Endothelial cell of umbilical vein (primary cell): ENCODE measurements around the gene EIF2D. TPM values are rescaled to one million over a fixed set of nuclear protein-coding genes. Genes with fewer than 3 reads are reported as not detected.
A peak's percentile ranks its signal among the peaks of the same experiment; 100 is the strongest.

Experiments used
- BruUV-seq: library from RNA; stranded (reverse); fragments of 400-500 nt; replicated peaks from 2 replicates; lab custom pipeline; 2021; lab: Mats Ljungman, UMichigan
- CTCF ChIA-PET: fragments of 300-600, 350-600 bp; sonication (Branson Sonifier 250); formaldehyde crosslinking; loops from one replicate; lab custom pipeline; 2021; ENCODE audit warnings: antibody characterized with exemption, inconsistent platforms; lab: Charles Lee
- POLR2A ChIA-PET: fragments of 300-600, 350-600 bp; sonication (Branson Sonifier 250); formaldehyde crosslinking; loops from one replicate; lab custom pipeline; 2021; ENCODE audit warnings: antibody characterized with exemption, inconsistent platforms; lab: Charles Lee
- DNase-seq: peaks from one replicate; pipeline ENCODE4 v3.0.0-alpha.2; 2011; ENCODE audit warnings: low read depth, low spot score
- FAIRE-seq: peaks from 2 replicates; lab custom pipeline; 2011; peaks lifted over from hg19 to GRCh38; lab: Jason Lieb, UNC
- H2AFZ ChIP-seq: 2 replicates; pipeline ENCODE4 v1.6.0; 2012; ENCODE audit warnings: low read depth, low read length, control low read depth, inconsistent platforms
- H3K27ac ChIP-seq: 2 replicates; pipeline ENCODE4 v1.5.1; 2011; ENCODE audit warnings: low read depth, mild to moderate bottlenecking, control low read depth, low read length, moderate library complexity; ENCODE audit not compliant: insufficient read depth
- H3K27me3 ChIP-seq, 2 experiments: 2 replicates each; pipeline versions ENCODE4 v1.6.0 to v1.6.1; 2011; ENCODE audit warnings: low read length in 2 of 2, mixed read lengths in 1 of 2; ENCODE audit not compliant: control insufficient read depth in 2 of 2, insufficient read depth in 2 of 2
- H3K36me3 ChIP-seq, 2 experiments: 2 replicates in 1 of 2; 3 replicates in 1 of 2; pipeline ENCODE4 v1.5.1; 2011; ENCODE audit warnings: low read length in 2 of 2, mild to moderate bottlenecking in 1 of 2, moderate library complexity in 1 of 2; ENCODE audit not compliant: control insufficient read depth in 2 of 2, insufficient read depth in 2 of 2; ENCODE audit errors: extremely low read depth in 1 of 2
- H3K4me1 ChIP-seq: 3 replicates; pipeline ENCODE4 v1.5.1; 2011; ENCODE audit warnings: mild to moderate bottlenecking, low read length; ENCODE audit not compliant: control insufficient read depth, insufficient read depth; ENCODE audit errors: extremely low read depth
- H3K4me2 ChIP-seq: 2 replicates; pipeline ENCODE4 v1.6.1; 2011; ENCODE audit warnings: low read length, control low read depth, mixed read lengths; ENCODE audit not compliant: insufficient read depth
- H3K4me3 ChIP-seq, 3 experiments: fragments of 200-600 bp in 1 of 3; sonication (generic), shearing (Covaris generic) in 1 of 3; replicated peaks in 1 of 3; 2 replicates each; pipeline ENCODE4 v1.5.1; 2011 to 2016; ENCODE audit warnings: control low read depth in 3 of 3, low read length in 3 of 3, mild to moderate bottlenecking in 2 of 3, inconsistent platforms in 1 of 3, low read depth in 1 of 3, moderate library complexity in 1 of 3; ENCODE audit not compliant: insufficient read depth in 1 of 3
- H3K79me2 ChIP-seq: 2 replicates; pipeline ENCODE4 v1.6.0; 2012; ENCODE audit warnings: low read length, inconsistent platforms; ENCODE audit not compliant: control insufficient read depth, insufficient read depth
- H3K9ac ChIP-seq: replicated peaks from 2 replicates; pipeline ENCODE3; 2011; ENCODE audit warnings: low read length, control low read depth; ENCODE audit not compliant: insufficient read depth; ENCODE audit errors: extremely low read depth
- H3K9me1 ChIP-seq: replicated peaks from 3 replicates; pipeline ENCODE4 v1.6.0; 2011; ENCODE audit warnings: mild to moderate bottlenecking, low read length; ENCODE audit not compliant: control insufficient read depth, insufficient read depth; ENCODE audit errors: extremely low read depth
- H3K9me3 ChIP-seq: replicated peaks from 2 replicates; pipeline ENCODE4 v1.5.1; 2012; ENCODE audit warnings: low read length, inconsistent platforms; ENCODE audit not compliant: control insufficient read depth, insufficient read depth
- H4K20me1 ChIP-seq: replicated peaks from 2 replicates; pipeline ENCODE3; 2011; ENCODE audit warnings: mild to moderate bottlenecking, low read length; ENCODE audit not compliant: control insufficient read depth, insufficient read depth; ENCODE audit errors: extremely low read depth
- CTCF ChIP-seq, 2 donors: IDR thresholded peaks; 1 replicate in 1 of 2; 2 replicates in 1 of 2; pipeline ENCODE4 v1.5.1; 2011; ENCODE audit warnings: low read length in 2 of 2, mild to moderate bottlenecking in 2 of 2, moderate library complexity in 2 of 2, control low read depth in 1 of 2, inconsistent platforms in 1 of 2, low read depth in 1 of 2; ENCODE audit not compliant: insufficient read depth in 1 of 2; ENCODE audit errors: extremely low read depth in 1 of 2
- EZH2 ChIP-seq: IDR thresholded peaks from 2 replicates; pipeline ENCODE4 v1.6.1; 2012; ENCODE audit warnings: borderline replicate concordance, low read depth, mild to moderate bottlenecking, moderate library complexity, low read length, inconsistent platforms; ENCODE audit not compliant: severe bottlenecking
- FOS ChIP-seq: IDR thresholded peaks from 2 replicates; pipeline ENCODE4 v1.6.1; 2011; ENCODE audit warnings: mild to moderate bottlenecking, low read length, moderate library complexity, borderline replicate concordance; ENCODE audit not compliant: insufficient read depth
- GATA2 ChIP-seq: IDR thresholded peaks from 2 replicates; pipeline ENCODE4 v1.7.0; 2011; ENCODE audit warnings: low read depth, mild to moderate bottlenecking, moderate library complexity, mixed read lengths, low read length; ENCODE audit not compliant: insufficient read length, insufficient read depth
- JUN ChIP-seq: IDR thresholded peaks from 2 replicates; pipeline ENCODE4 v1.6.1; 2011; ENCODE audit warnings: borderline replicate concordance, low read depth; ENCODE audit not compliant: insufficient read length, insufficient read depth
- MAX ChIP-seq: IDR thresholded peaks from 2 replicates; pipeline ENCODE4 v1.6.1; 2011; ENCODE audit not compliant: insufficient read depth, insufficient read length
- MYC ChIP-seq: IDR thresholded peaks from one replicate; pipeline ENCODE4 v1.6.1; 2011; ENCODE audit warnings: mild to moderate bottlenecking, low read depth, low read length
- POLR2A ChIP-seq: IDR thresholded peaks from 2 replicates; pipeline ENCODE4 v1.6.1; 2012; ENCODE audit warnings: low read depth, mild to moderate bottlenecking, control low read depth, low read length
- POLR2AphosphoS5 ChIP-seq: IDR thresholded peaks from 2 replicates; pipeline ENCODE4 v1.6.1; 2012; ENCODE audit warnings: low read depth, mild to moderate bottlenecking, control low read depth, low read length, moderate library complexity; ENCODE audit not compliant: insufficient read depth
- dilution Hi-C: fragments of 300-500 bp; cut with MboI; formaldehyde crosslinking; loops from one replicate; pipeline ENCODE4 v1.15.0; 2019; ENCODE audit warnings: low sequenced_read_pairs; ENCODE audit not compliant: extremely low pct_ligation_motif_present
- intact Hi-C: fragments of 100-400 bp; cut with micrococcal nuclease; formaldehyde crosslinking; loops from one replicate; pipeline ENCODE4 v1.10.0; 2022
- polyA plus RNA-seq, 4 experiments: library from polyadenylated mRNA; depleted of rRNA in 3 of 4; stranded (reverse) in 3 of 4; unstranded in 1 of 4; fragments of >200 nt; gene quantifications; 2 replicates each; pipeline versions ENCODE4 v1.2.1 to v1.2.3, GENCODE V29; 2011 to 2012; ENCODE audit warnings: missing spikeins in 1 of 4
- total RNA-seq: library from RNA; stranded (reverse); gene quantifications from 2 replicates; pipeline ENCODE4 v1.2.3, GENCODE V29; 2021

EIF2D gene
- total and polyA plus RNA-seq, 2 donors (not counting 3 experiments of a cell fraction or from before 2014, with no cell fraction given), result 48.0 to 54.1 TPM

GRCh38 chr1:206655471-206655882 lies 43.2 kb upstream of the EIF2D start:
- dilution Hi-C loops (no loop called here), intact Hi-C loops (no loop called here)
- H2AFZ ChIP-seq, result no peak overlapping the region
- no peak for FAIRE-seq
- no peak overlapping the region for H3K27ac ChIP-seq
- ChIA-PET POLR2A (no interaction called here), CTCF (interaction anchor here (0.8 to 15.0 kb wide), 6 partner anchors 9 to 257 kb away, joined by 3 to 663 read pairs (median 4); partner anchors contain the start of gene DYRK3)
- no peak overlapping the region for H3K4me2 ChIP-seq
- no peak overlapping the region for H3K4me3 ChIP-seq
- no peak for TF ChIP-seq MYC
- no peak for TF ChIP-seq CTCF (IDR thresholded peaks at IDR 0.05; ENCODE audit: extremely low read depth in 1 of 2, insufficient read depth in 1 of 2, low read depth in 1 of 2, low read length in 2 of 2)
- TF ChIP-seq POLR2A, result no peak
- no peak for TF ChIP-seq FOS
- no peak for TF ChIP-seq POLR2AphosphoS5
- TF ChIP-seq EZH2, result no peak
- TF ChIP-seq MAX, result no peak
- no peak for TF ChIP-seq JUN
- TF ChIP-seq GATA2, result no peak
- H4K20me1 ChIP-seq, result no peaks in the 10 kb centered on the region
- peaks cover 0 to 2% of the 10 kb centered on the region in 2 experiments for H3K36me3 ChIP-seq
- H3K9me3 ChIP-seq, result no peaks in the 10 kb centered on the region
- peaks cover 14 to 20% of the 10 kb centered on the region in 2 experiments for H3K27me3 ChIP-seq
- no peak overlapping the region for H3K9ac ChIP-seq
- no peaks in the 10 kb centered on the region for H3K4me1 ChIP-seq
- DNase-seq, result peak; percentile 30
- H3K79me2 ChIP-seq, result no peaks in the 10 kb centered on the region
- BruUV-seq, result no TSS peak
- H3K9me1 ChIP-seq, result no peaks in the 10 kb centered on the region
